HEK293 (cell line): ENCODE data around the gene SKIC3.

ENCODE experiments used
- CTCF ChIA-PET: fragments of 350-600 bp; formaldehyde crosslinking; extraction: SDS; loops from one replicate; lab custom pipeline; 2021; ENCODE audit warnings: antibody characterized with exemption; lab: Yijun Ruan, JAX
- POLR2A ChIA-PET: fragments of 300-600 bp; formaldehyde crosslinking; extraction: SDS; loops from one replicate; lab custom pipeline; 2020; ENCODE audit warnings: antibody characterized with exemption, inconsistent platforms; lab: Yijun Ruan, JAX
- H3K27ac ChIP-seq: fragments of 200-500 bp; sonication (Bioruptor generic); 2 replicates; pipeline ENCODE4 v1.5.1; 2014; ENCODE audit warnings: low read depth, low read length, control low read depth, inconsistent platforms; ENCODE audit errors: extremely low read depth
- H3K36me3 ChIP-seq, 2 experiments: fragments of 200-500 bp in 1 of 2; sonication (Bioruptor generic) in 1 of 2; 1 replicate in 1 of 2; 2 replicates in 1 of 2; pipeline ENCODE4 v1.5.1; 2014 to 2017; ENCODE audit warnings: inconsistent platforms in 2 of 2, low read length in 2 of 2; ENCODE audit not compliant: control insufficient read depth in 2 of 2, insufficient read depth in 1 of 2
- H3K4me1 ChIP-seq: fragments of 200-500 bp; sonication (Bioruptor generic); 2 replicates; pipeline ENCODE4 v1.5.1; 2014; ENCODE audit warnings: mild to moderate bottlenecking, low read length, inconsistent platforms; ENCODE audit not compliant: control insufficient read depth, insufficient read depth
- H3K4me3 ChIP-seq: 2 replicates; pipeline ENCODE4 v1.5.1; 2011; ENCODE audit warnings: low read depth, mild to moderate bottlenecking, control low read depth, low read length, moderate library complexity
- H3K9me3 ChIP-seq: fragments of 200-500 bp; sonication (Bioruptor generic); 2 replicates; pipeline ENCODE4 v1.5.1; 2014; ENCODE audit warnings: low read depth, low read length, inconsistent platforms; ENCODE audit not compliant: control insufficient read depth, insufficient read depth
- FEZF1 ChIP-seq: fragments of 450-650 bp; formaldehyde crosslinking; IDR thresholded peaks from 2 replicates; pipeline ENCODE4 v1.5.1; 2016; ENCODE audit warnings: missing biosample characterization, missing genetic modification characterization
- IKZF3 ChIP-seq: fragments of 450-650 bp; IDR thresholded peaks from 2 replicates; pipeline ENCODE4 v1.5.0; 2018; ENCODE audit warnings: missing biosample characterization, mild to moderate bottlenecking, missing genetic modification characterization, moderate library complexity
- ZBTB8A ChIP-seq: fragments of 450-650 bp; formaldehyde crosslinking; IDR thresholded peaks from 2 replicates; pipeline ENCODE4 v1.5.1; 2016; ENCODE audit warnings: missing biosample characterization, missing genetic modification characterization
- ZFHX2 ChIP-seq: fragments of 450-650 bp; formaldehyde crosslinking; conservative IDR thresholded peaks from 2 replicates; pipeline ENCODE4 v1.5.1; 2016; ENCODE audit warnings: missing biosample characterization, missing genetic modification characterization
- ZFP41 ChIP-seq: fragments of 450-650 bp; formaldehyde crosslinking; IDR thresholded peaks from 2 replicates; pipeline ENCODE4 v1.5.1; 2016; ENCODE audit warnings: missing biosample characterization, missing genetic modification characterization, borderline replicate concordance
- ZFP69B ChIP-seq: fragments of 450-650 bp; formaldehyde crosslinking; IDR thresholded peaks from 2 replicates; pipeline ENCODE4 v1.5.1; 2016; ENCODE audit warnings: missing biosample characterization, missing genetic modification characterization
- ZNF140 ChIP-seq: fragments of 450-650 bp; formaldehyde crosslinking; IDR thresholded peaks from 2 replicates; pipeline ENCODE4 v1.5.1; 2016; ENCODE audit warnings: missing biosample characterization, missing genetic modification characterization
- ZNF146 ChIP-seq: fragments of 450-650 bp; formaldehyde crosslinking; IDR thresholded peaks from 2 replicates; pipeline ENCODE4 v1.5.1; 2016; ENCODE audit warnings: missing biosample characterization, missing genetic modification characterization
- ZNF292 ChIP-seq: fragments of 450-650 bp; formaldehyde crosslinking; IDR thresholded peaks from 2 replicates; pipeline ENCODE4 v1.5.1; 2016; ENCODE audit warnings: low read depth, missing biosample characterization, missing genetic modification characterization, borderline replicate concordance
- ZNF350 ChIP-seq: fragments of 450-650 bp; formaldehyde crosslinking; IDR thresholded peaks from 2 replicates; pipeline ENCODE4 v1.5.0; 2017; ENCODE audit warnings: missing biosample characterization, mild to moderate bottlenecking, missing genetic modification characterization
- ZNF366 ChIP-seq: fragments of 450-650 bp; formaldehyde crosslinking; conservative IDR thresholded peaks from 2 replicates; pipeline ENCODE4 v1.5.1; 2016; ENCODE audit warnings: missing biosample characterization, missing genetic modification characterization
- ZNF391 ChIP-seq: fragments of 450-650 bp; formaldehyde crosslinking; IDR thresholded peaks from 2 replicates; pipeline ENCODE4 v1.5.1; 2016; ENCODE audit warnings: low read depth, missing biosample characterization, missing genetic modification characterization, borderline replicate concordance
- ZNF501 ChIP-seq: fragments of 450-650 bp; formaldehyde crosslinking; IDR thresholded peaks from 2 replicates; pipeline ENCODE4 v1.5.1; 2016; ENCODE audit warnings: missing biosample characterization, missing genetic modification characterization
- ZNF529 ChIP-seq: fragments of 450-650 bp; formaldehyde crosslinking; IDR thresholded peaks from 2 replicates; pipeline ENCODE4 v1.5.1; 2017; ENCODE audit warnings: missing genetic modification characterization, missing biosample characterization; ENCODE audit not compliant: insufficient replicate concordance
- ZNF585B ChIP-seq: fragments of 450-650 bp; formaldehyde crosslinking; IDR thresholded peaks from 2 replicates; pipeline ENCODE4 v1.5.1; 2016; ENCODE audit warnings: missing biosample characterization, missing genetic modification characterization
- ZNF664 ChIP-seq: fragments of 450-650 bp; formaldehyde crosslinking; IDR thresholded peaks from 2 replicates; pipeline ENCODE4 v1.5.1; 2016; ENCODE audit warnings: missing biosample characterization, missing genetic modification characterization
- ZNF785 ChIP-seq: fragments of 450-650 bp; formaldehyde crosslinking; IDR thresholded peaks from 2 replicates; pipeline ENCODE4 v1.5.1; 2016; ENCODE audit warnings: missing biosample characterization, missing genetic modification characterization
- ZNF791 ChIP-seq: fragments of 450-650 bp; formaldehyde crosslinking; IDR thresholded peaks from 2 replicates; pipeline ENCODE4 v1.5.1; 2016; ENCODE audit warnings: missing biosample characterization, missing genetic modification characterization
- ZSCAN23 ChIP-seq: fragments of 450-650 bp; formaldehyde crosslinking; IDR thresholded peaks from 2 replicates; pipeline ENCODE4 v1.5.1; 2016; ENCODE audit warnings: missing biosample characterization, missing genetic modification characterization
- TF ChIP-seq, protein P1 (sequence below): fragments of 450-650 bp; formaldehyde crosslinking; conservative IDR thresholded peaks from 2 replicates; pipeline ENCODE4 v1.5.1; 2016; ENCODE audit warnings: low read depth, missing biosample characterization, missing genetic modification characterization
- TF ChIP-seq, protein P2 (sequence below): fragments of 450-650 bp; formaldehyde crosslinking; IDR thresholded peaks from 2 replicates; pipeline ENCODE4 v1.5.1; 2017; ENCODE audit warnings: missing biosample characterization, missing genetic modification characterization
- TF ChIP-seq, protein P3 (sequence below): fragments of 450-650 bp; formaldehyde crosslinking; IDR thresholded peaks from 2 replicates; pipeline ENCODE4 v1.5.1; 2016; ENCODE audit warnings: missing biosample characterization, missing genetic modification characterization

Gene SKIC3

DNA sequence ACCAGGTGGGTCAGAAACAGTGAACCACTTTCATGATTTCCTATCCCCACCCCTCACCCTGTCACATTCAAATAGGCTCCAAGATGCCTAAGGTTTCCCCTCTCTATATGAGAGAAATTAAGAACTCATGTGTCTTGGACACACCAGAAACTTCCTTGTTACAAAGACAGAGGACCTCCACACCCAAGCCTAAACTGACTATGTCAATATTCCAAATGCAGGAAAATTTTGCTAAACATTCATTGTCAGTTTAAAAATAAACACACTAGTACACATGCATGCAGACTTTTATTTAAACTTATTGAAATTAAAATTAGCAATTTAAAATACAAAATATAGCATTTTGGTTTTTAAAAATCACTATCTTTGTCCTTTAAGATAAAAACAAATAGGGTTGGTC is 26.2 kb downstream of the SKIC3 start:
- POLR2A ChIA-PET = no interaction called here
- Histone ChIP-seq H3K9me3 (no peaks in the 10 kb centered on the region), H3K27ac (no peak overlapping the region), H3K36me3 (peaks cover 27 to 59% of the 10 kb centered on the region in 2 experiments), H3K4me3 (no peak overlapping the region), H3K4me1 (no peaks in the 10 kb centered on the region)
- CTCF ChIA-PET = no interaction called here
- TF ChIP-seq ZNF785 = no peak
- no peak for TF ChIP-seq ZBTB8A (tag by site-specific recombination)
- no peak for TF ChIP-seq ZNF585B
- TF ChIP-seq ZNF391 (tag by site-specific recombination) = no peak
- no peak for TF ChIP-seq ZNF146 (tag by site-specific recombination)

DNA sequence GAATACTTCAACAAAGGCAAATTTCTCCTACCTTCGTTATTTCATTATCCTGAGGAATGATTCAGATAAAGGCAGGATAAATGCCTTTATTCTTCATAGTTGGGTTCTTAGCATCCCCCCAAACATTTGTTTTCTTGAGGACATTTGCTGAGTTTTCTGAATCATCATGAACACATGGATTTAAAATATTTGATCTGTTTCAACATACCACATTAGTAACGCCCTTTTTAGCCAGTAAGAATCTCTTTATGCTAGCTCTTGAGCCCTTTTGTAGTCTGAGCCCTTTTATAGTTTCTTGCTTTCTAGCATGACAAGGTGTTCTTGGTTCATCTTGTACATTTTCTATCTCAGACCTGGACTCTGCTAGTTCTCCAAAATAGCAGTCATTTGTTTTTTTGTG is 27.9 kb downstream of the SKIC3 start:
- CTCF ChIA-PET = no interaction called here

DNA sequence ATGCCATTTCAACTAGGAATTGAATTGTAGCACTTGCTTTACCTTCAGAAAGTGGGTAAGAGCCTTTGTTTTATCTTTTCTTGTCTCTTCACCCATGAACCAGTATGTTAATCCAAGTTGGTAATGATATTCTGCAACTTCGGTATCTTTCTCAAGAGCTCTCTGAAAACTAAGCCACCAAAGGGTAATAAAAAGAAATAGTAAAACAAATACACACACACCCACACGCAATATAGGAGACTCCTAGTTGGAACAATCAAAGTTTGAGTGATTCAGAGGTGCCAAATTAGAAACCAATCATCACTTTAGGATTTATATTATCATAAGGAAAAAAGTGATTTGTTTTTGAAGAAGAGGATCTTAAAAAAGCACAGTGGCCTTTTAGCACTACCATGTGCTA is 30.4 kb downstream of the SKIC3 start:
- ChIA-PET CTCF (no interaction called here), POLR2A (no interaction called here)
- Histone ChIP-seq H3K4me1 (no peaks in the 10 kb centered on the region), H3K36me3 (peaks cover 44 to 71% of the 10 kb centered on the region in 2 experiments), H3K9me3 (no peaks in the 10 kb centered on the region), H3K27ac (no peak overlapping the region), H3K4me3 (no peak overlapping the region)
- peak; percentile 37; the same call in 1 of the 2 replicates for TF ChIP-seq ZFHX2 (tag by site-specific recombination)
- TF ChIP-seq ZFP41 (tag by site-specific recombination) = no peak
- 0 out of 2 replicates have a peak, but pooled peaks have one; percentile 13 for TF ChIP-seq FEZF1
- TF ChIP-seq ZSCAN23 (tag by site-specific recombination) = no peak
- no peak for TF ChIP-seq ZNF366 (tag by site-specific recombination)
- TF ChIP-seq, protein P1, sequence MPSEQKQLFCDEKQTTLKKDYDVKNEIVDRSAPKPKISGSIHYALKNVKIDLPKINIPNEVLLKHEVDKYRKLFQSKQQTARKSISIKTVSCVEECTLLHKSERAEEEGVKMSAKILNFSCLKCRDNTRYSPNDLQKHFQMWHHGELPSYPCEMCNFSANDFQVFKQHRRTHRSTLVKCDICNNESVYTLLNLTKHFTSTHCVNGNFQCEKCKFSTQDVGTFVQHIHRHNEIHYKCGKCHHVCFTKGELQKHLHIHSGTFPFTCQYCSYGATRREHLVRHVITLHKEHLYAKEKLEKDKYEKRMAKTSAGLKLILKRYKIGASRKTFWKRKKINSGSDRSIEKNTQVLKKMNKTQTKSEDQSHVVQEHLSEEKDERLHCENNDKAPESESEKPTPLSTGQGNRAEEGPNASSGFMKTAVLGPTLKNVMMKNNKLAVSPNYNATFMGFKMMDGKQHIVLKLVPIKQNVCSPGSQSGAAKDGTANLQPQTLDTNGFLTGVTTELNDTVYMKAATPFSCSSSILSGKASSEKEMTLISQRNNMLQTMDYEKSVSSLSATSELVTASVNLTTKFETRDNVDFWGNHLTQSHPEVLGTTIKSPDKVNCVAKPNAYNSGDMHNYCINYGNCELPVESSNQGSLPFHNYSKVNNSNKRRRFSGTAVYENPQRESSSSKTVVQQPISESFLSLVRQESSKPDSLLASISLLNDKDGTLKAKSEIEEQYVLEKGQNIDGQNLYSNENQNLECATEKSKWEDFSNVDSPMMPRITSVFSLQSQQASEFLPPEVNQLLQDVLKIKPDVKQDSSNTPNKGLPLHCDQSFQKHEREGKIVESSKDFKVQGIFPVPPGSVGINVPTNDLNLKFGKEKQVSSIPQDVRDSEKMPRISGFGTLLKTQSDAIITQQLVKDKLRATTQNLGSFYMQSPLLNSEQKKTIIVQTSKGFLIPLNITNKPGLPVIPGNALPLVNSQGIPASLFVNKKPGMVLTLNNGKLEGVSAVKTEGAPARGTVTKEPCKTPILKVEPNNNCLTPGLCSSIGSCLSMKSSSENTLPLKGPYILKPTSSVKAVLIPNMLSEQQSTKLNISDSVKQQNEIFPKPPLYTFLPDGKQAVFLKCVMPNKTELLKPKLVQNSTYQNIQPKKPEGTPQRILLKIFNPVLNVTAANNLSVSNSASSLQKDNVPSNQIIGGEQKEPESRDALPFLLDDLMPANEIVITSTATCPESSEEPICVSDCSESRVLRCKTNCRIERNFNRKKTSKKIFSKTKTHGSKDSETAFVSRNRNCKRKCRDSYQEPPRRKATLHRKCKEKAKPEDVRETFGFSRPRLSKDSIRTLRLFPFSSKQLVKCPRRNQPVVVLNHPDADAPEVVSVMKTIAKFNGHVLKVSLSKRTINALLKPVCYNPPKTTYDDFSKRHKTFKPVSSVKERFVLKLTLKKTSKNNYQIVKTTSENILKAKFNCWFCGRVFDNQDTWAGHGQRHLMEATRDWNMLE (tag by site-specific recombination) = no peak
- no peak for TF ChIP-seq ZFP69B
- TF ChIP-seq ZNF791 (tag by site-specific recombination) = no peak
- 0 out of 2 replicates have a peak, but pooled peaks have one; percentile 34 for TF ChIP-seq ZNF350 (tag by site-specific recombination)
- TF ChIP-seq ZNF292 (tag by site-specific recombination) = no peak
- TF ChIP-seq, protein P2, sequence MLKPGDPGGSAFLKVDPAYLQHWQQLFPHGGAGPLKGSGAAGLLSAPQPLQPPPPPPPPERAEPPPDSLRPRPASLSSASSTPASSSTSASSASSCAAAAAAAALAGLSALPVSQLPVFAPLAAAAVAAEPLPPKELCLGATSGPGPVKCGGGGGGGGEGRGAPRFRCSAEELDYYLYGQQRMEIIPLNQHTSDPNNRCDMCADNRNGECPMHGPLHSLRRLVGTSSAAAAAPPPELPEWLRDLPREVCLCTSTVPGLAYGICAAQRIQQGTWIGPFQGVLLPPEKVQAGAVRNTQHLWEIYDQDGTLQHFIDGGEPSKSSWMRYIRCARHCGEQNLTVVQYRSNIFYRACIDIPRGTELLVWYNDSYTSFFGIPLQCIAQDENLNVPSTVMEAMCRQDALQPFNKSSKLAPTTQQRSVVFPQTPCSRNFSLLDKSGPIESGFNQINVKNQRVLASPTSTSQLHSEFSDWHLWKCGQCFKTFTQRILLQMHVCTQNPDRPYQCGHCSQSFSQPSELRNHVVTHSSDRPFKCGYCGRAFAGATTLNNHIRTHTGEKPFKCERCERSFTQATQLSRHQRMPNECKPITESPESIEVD (tag by site-specific recombination) = peak; percentile 65
- TF ChIP-seq ZNF529 (tag by site-specific recombination) = no peak
- no peak for TF ChIP-seq ZNF501
- no peak for TF ChIP-seq IKZF3

More for the DNA sequence above, 27.9 kb downstream of the SKIC3 start:
- H3K9me3 ChIP-seq = no peaks in the 10 kb centered on the region
- POLR2A ChIA-PET = interaction anchor here (0.5 kb wide), 1 partner anchor 607 kb away, joined by 3 read pairs; no protein-coding TSS in a partner anchor
- H3K27ac ChIP-seq = no peak overlapping the region
- H3K36me3 ChIP-seq = peaks cover 37 to 69% of the 10 kb centered on the region in 2 experiments
- no peak overlapping the region for H3K4me3 ChIP-seq
- no peaks in the 10 kb centered on the region for H3K4me1 ChIP-seq
- no peak for TF ChIP-seq ZNF664 (tag by site-specific recombination)
- TF ChIP-seq, protein P3, sequence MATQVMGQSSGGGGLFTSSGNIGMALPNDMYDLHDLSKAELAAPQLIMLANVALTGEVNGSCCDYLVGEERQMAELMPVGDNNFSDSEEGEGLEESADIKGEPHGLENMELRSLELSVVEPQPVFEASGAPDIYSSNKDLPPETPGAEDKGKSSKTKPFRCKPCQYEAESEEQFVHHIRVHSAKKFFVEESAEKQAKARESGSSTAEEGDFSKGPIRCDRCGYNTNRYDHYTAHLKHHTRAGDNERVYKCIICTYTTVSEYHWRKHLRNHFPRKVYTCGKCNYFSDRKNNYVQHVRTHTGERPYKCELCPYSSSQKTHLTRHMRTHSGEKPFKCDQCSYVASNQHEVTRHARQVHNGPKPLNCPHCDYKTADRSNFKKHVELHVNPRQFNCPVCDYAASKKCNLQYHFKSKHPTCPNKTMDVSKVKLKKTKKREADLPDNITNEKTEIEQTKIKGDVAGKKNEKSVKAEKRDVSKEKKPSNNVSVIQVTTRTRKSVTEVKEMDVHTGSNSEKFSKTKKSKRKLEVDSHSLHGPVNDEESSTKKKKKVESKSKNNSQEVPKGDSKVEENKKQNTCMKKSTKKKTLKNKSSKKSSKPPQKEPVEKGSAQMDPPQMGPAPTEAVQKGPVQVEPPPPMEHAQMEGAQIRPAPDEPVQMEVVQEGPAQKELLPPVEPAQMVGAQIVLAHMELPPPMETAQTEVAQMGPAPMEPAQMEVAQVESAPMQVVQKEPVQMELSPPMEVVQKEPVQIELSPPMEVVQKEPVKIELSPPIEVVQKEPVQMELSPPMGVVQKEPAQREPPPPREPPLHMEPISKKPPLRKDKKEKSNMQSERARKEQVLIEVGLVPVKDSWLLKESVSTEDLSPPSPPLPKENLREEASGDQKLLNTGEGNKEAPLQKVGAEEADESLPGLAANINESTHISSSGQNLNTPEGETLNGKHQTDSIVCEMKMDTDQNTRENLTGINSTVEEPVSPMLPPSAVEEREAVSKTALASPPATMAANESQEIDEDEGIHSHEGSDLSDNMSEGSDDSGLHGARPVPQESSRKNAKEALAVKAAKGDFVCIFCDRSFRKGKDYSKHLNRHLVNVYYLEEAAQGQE (tag by site-specific recombination) = no peak
- no peak for TF ChIP-seq ZNF140
- TF ChIP-seq, all 188 proteins: peak for 0
